HepG2 (cell line): Measurements from ENCODE around the gene SLC1A5. TPM values are rescaled to one million over a fixed set of nuclear protein-coding genes. Genes with fewer than 3 reads are reported as not detected.

Experiments used
- ARNTL ChIP-seq: sonication (generic); formaldehyde crosslinking; IDR thresholded peaks from 2 replicates; pipeline ENCODE4 v1.4.0; 2020; ENCODE audit warnings: mild to moderate bottlenecking, missing genetic modification reagents
- CBX5 ChIP-seq: sonication (generic); formaldehyde crosslinking; IDR thresholded peaks from 2 replicates; pipeline ENCODE4 v1.4.0; 2020; ENCODE audit warnings: missing genetic modification reagents, borderline replicate concordance
- FIP1L1 ChIP-seq: fragments of 200-400 bp; formaldehyde crosslinking; IDR thresholded peaks from 2 replicates; pipeline ENCODE4 v1.6.1; 2018; ENCODE audit warnings: low read depth, mild to moderate bottlenecking, low read length, moderate library complexity, borderline replicate concordance; ENCODE audit not compliant: insufficient read depth
- HDAC1 ChIP-seq: sonication (generic); formaldehyde crosslinking; IDR thresholded peaks from 2 replicates; pipeline ENCODE4 v1.5.1; 2020; ENCODE audit warnings: mild to moderate bottlenecking, missing genetic modification reagents
- IKZF1 ChIP-seq: fragments of 450-650 bp; IDR thresholded peaks from 2 replicates; pipeline ENCODE4 v1.7.1; 2016
- KAT7 ChIP-seq: IDR thresholded peaks from 2 replicates; pipeline ENCODE4 v1.6.1; 2018; ENCODE audit warnings: borderline replicate concordance, missing compliant biosample characterization
- KDM2A ChIP-seq: sonication (generic); formaldehyde crosslinking; IDR thresholded peaks from 2 replicates; pipeline ENCODE4 v1.4.0; 2020; ENCODE audit warnings: low read depth, missing genetic modification reagents, borderline replicate concordance
- KDM4B ChIP-seq: sonication (generic); formaldehyde crosslinking; IDR thresholded peaks from 2 replicates; pipeline ENCODE4 v1.4.0; 2020; ENCODE audit warnings: missing genetic modification reagents
- KDM6A ChIP-seq: IDR thresholded peaks from 2 replicates; pipeline ENCODE4 v1.6.1; 2016; ENCODE audit warnings: low read depth
- KLF12 ChIP-seq: sonication (generic); formaldehyde crosslinking; IDR thresholded peaks from 2 replicates; pipeline ENCODE4 v1.4.0; 2020; ENCODE audit warnings: missing genetic modification reagents, borderline replicate concordance
- KLF16 ChIP-seq, 2 experiments: sonication (generic) in 1 of 2; formaldehyde crosslinking in 1 of 2; IDR thresholded peaks; 2 replicates each; pipeline versions ENCODE4 v1.6.1 to v1.8.0; 2016 to 2023; ENCODE audit warnings: missing genetic modification reagents in 2 of 2, missing compliant biosample characterization in 1 of 2
- LCORL ChIP-seq, 2 experiments: fragments of 450-650 bp in 1 of 2; sonication (generic) in 1 of 2; formaldehyde crosslinking in 1 of 2; IDR thresholded peaks; 2 replicates each; pipeline versions ENCODE4 v1.5.0 to v1.6.1; 2017 to 2020; ENCODE audit warnings: antibody characterized with exemption in 1 of 2, missing genetic modification reagents in 1 of 2
- PLRG1 ChIP-seq: fragments of 450-650 bp; conservative IDR thresholded peaks from 2 replicates; pipeline ENCODE4 v1.6.1; 2016
- RARA ChIP-seq: IDR thresholded peaks from 2 replicates; pipeline ENCODE4 v1.6.1; 2016; ENCODE audit warnings: missing genetic modification reagents, missing compliant biosample characterization
- REXO4 ChIP-seq: sonication (generic); formaldehyde crosslinking; IDR thresholded peaks from 2 replicates; pipeline ENCODE4 v1.8.0; 2022; ENCODE audit warnings: missing genetic modification reagents, mild to moderate bottlenecking, borderline replicate concordance
- SNAPC2 ChIP-seq: sonication (generic); formaldehyde crosslinking; IDR thresholded peaks from 2 replicates; pipeline ENCODE4 v1.8.1; 2022; ENCODE audit warnings: mild to moderate bottlenecking, missing genetic modification reagents
- ZBTB8A ChIP-seq: sonication (generic); formaldehyde crosslinking; IDR thresholded peaks from 2 replicates; pipeline ENCODE4 v1.4.0; 2020; ENCODE audit warnings: mild to moderate bottlenecking, low read depth, missing genetic modification reagents, borderline replicate concordance
- ZNF263 ChIP-seq: sonication (generic); formaldehyde crosslinking; IDR thresholded peaks from 2 replicates; pipeline ENCODE4 v1.4.0; 2020; ENCODE audit warnings: missing genetic modification reagents
- polyA plus RNA-seq, 8 experiments: library from polyadenylated mRNA; depleted of rRNA in 3 of 8; stranded (reverse) in 7 of 8; unstranded in 1 of 8; fragments of >200 nt; fragmentation: Illumina TruSeq in 4 of 8; extraction: Trizol in 4 of 8; gene quantifications; 2 replicates each; pipeline versions ENCODE4 v1.2.1 to v1.2.3, GENCODE V29; 2011 to 2016; ENCODE audit warnings: low read depth in 4 of 8, missing spikeins in 1 of 8, mixed read lengths in 1 of 8; ENCODE audit not compliant: insufficient read depth in 1 of 8
- total RNA-seq, 5 experiments: library from RNA; depleted of rRNA; stranded (reverse); fragments of >200 nt; fragmentation: Illumina TruSeq; extraction: Trizol; gene quantifications; 2 replicates each; pipeline ENCODE4 v1.2.3, GENCODE V29; 2016; ENCODE audit warnings: low read depth in 1 of 5
- TF ChIP-seq, protein P1 (sequence below): sonication (generic); formaldehyde crosslinking; conservative IDR thresholded peaks from 2 replicates; pipeline ENCODE4 v1.8.0; 2022; ENCODE audit warnings: low read depth, missing genetic modification reagents
- TF ChIP-seq, protein P2 (sequence below): sonication (generic); formaldehyde crosslinking; IDR thresholded peaks from 2 replicates; pipeline ENCODE4 v1.5.0; 2020; ENCODE audit warnings: missing genetic modification reagents
- TF ChIP-seq, protein P3 (sequence below): sonication (generic); formaldehyde crosslinking; IDR thresholded peaks from 2 replicates; pipeline ENCODE4 v1.4.0; 2020; ENCODE audit warnings: missing genetic modification reagents, mild to moderate bottlenecking, borderline replicate concordance
- TF ChIP-seq, protein P4 (sequence below): IDR thresholded peaks from 2 replicates; pipeline ENCODE4 v1.6.1; 2016

The SLC1A5 gene
- total and polyA plus RNA-seq, 2 of the 13 experiments (the other 11 are each of a cell fraction or from before 2014, with no cell fraction given) = 120 to 159 TPM

DNA sequence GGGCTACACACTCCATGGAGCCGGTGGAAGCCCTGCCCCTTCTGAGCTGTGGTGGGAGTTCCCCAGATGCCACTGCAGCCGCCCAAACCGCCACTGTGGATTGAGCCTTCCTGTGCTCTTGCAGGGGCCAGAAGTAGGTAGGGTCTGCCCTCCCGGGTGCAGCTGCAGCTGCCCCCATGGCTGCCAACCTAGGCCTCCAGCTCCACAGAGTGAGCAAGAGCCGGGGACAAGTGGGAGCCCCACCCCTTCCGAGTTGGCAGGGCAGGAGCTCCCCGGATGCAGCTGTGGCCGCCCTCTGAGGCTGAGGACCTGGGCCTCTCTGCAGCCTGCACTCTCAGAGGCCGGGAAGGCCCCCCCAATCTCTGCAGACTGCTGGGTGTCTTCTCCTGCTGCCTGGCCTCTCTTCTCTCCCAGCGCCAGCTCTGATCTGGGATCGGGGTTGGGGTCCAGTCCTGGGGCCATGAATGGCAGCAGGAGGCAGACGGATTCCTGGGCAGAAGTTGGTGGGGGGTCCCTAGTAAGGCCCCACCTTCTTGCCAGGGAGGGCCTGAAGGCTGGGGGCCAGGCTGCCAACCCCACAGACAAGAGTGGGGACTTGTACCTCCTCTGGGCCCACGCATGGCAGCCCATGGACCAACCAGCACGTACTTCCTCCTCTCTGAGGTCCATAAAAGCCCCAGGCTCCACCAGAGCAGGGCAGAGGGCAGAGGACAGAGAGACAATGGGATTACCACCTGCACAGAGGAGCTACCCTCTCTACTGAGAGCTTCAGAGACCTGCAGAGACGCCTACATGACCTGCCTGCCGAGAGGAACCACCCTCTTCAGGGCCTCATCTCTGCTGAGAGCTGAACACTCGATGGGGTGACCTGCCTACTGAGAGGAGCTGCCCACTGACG is 33.4 kb upstream of the SLC1A5 start (continued):
- TF ChIP-seq ARNTL (no peak), REXO4 (CRISPR knock-in tag) (no peak), SNAPC2 (0 out of 2 replicates have a peak, but pooled peaks have one; percentile 49), IKZF1 (no peak), KAT7 (peak; percentile 40; the same call in 1 of the 2 replicates), ZBTB8A (CRISPR knock-in tag) (no peak), KDM4B (no peak), KDM2A (peak; percentile 33; the same call in 1 of the 2 replicates), PLRG1 (no peak), FIP1L1 (no peak), CBX5 (CRISPR knock-in tag) (no peak), KDM6A (CRISPR knock-in tag) (no peak), KLF16 (CRISPR knock-in tag; IDR thresholded peaks at IDR 0.05) (0 out of 4 replicates have a peak, but pooled peaks of 1 of the 2 experiments have one; percentile 23), LCORL (IDR thresholded peaks at IDR 0.05) (no peak), LCORL (CRISPR knock-in tag; IDR thresholded peaks at IDR 0.05) (no peak), ZNF263 (CRISPR knock-in tag) (no peak), RARA (CRISPR knock-in tag) (no peak), HDAC1 (CRISPR knock-in tag) (peak; percentile 23; the same call in 1 of the 2 replicates), KLF12 (no peak; the same call in 1 of the 2 replicates)
- TF ChIP-seq, protein P1, sequence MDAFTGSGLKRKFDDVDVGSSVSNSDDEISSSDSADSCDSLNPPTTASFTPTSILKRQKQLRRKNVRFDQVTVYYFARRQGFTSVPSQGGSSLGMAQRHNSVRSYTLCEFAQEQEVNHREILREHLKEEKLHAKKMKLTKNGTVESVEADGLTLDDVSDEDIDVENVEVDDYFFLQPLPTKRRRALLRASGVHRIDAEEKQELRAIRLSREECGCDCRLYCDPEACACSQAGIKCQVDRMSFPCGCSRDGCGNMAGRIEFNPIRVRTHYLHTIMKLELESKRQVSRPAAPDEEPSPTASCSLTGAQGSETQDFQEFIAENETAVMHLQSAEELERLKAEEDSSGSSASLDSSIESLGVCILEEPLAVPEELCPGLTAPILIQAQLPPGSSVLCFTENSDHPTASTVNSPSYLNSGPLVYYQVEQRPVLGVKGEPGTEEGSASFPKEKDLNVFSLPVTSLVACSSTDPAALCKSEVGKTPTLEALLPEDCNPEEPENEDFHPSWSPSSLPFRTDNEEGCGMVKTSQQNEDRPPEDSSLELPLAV = no peak
- TF ChIP-seq, protein P2, sequence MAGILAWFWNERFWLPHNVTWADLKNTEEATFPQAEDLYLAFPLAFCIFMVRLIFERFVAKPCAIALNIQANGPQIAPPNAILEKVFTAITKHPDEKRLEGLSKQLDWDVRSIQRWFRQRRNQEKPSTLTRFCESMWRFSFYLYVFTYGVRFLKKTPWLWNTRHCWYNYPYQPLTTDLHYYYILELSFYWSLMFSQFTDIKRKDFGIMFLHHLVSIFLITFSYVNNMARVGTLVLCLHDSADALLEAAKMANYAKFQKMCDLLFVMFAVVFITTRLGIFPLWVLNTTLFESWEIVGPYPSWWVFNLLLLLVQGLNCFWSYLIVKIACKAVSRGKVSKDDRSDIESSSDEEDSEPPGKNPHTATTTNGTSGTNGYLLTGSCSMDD (CRISPR knock-in tag) = no peak
- TF ChIP-seq, protein P3, sequence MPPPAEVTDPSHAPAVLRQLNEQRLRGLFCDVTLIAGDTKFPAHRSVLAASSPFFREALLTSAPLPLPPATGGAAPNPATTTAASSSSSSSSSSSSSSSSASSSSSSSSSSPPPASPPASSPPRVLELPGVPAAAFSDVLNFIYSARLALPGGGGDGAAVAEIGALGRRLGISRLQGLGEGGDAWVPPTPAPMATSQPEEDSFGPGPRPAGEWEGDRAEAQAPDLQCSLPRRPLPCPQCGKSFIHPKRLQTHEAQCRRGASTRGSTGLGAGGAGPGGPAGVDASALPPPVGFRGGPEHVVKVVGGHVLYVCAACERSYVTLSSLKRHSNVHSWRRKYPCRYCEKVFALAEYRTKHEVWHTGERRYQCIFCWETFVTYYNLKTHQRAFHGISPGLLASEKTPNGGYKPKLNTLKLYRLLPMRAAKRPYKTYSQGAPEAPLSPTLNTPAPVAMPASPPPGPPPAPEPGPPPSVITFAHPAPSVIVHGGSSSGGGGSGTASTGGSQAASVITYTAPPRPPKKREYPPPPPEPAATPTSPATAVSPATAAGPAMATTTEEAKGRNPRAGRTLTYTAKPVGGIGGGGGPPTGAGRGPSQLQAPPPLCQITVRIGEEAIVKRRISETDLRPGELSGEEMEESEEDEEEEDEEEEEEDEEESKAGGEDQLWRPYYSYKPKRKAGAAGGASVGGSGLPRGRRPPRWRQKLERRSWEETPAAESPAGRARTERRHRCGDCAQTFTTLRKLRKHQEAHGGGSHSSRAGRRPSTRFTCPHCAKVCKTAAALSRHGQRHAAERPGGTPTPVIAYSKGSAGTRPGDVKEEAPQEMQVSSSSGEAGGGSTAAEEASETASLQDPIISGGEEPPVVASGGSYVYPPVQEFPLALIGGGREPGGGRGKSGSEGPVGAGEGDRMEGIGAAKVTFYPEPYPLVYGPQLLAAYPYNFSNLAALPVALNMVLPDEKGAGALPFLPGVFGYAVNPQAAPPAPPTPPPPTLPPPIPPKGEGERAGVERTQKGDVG (CRISPR knock-in tag) = no peak
- TF ChIP-seq, protein P4, sequence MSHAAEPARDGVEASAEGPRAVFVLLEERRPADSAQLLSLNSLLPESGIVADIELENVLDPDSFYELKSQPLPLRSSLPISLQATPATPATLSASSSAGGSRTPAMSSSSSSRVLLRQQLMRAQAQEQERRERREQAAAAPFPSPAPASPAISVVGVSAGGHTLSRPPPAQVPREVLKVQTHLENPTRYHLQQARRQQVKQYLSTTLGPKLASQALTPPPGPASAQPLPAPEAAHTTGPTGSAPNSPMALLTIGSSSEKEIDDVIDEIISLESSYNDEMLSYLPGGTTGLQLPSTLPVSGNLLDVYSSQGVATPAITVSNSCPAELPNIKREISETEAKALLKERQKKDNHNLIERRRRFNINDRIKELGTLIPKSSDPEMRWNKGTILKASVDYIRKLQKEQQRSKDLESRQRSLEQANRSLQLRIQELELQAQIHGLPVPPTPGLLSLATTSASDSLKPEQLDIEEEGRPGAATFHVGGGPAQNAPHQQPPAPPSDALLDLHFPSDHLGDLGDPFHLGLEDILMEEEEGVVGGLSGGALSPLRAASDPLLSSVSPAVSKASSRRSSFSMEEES (CRISPR knock-in tag) = no peak; the same call in 1 of the 2 replicates
